Right atrium auricular region (tissue), 2 donors: ENCODE measurements around the gene UBR1. TPM values are rescaled to one million over a fixed set of nuclear protein-coding genes. Genes with fewer than 3 reads are reported as not detected.

Experiments used
- DNase-seq: peaks from one replicate; pipeline ENCODE4 v3.0.0-alpha.2; 2019; ENCODE audit warnings: low spot score
- H3K27ac ChIP-seq, 2 donors: fragments of 200-600 bp; sonication (generic); 1 replicate in 1 of 2; 2 replicates in 1 of 2; pipeline ENCODE4 v1.5.1; 2016 to 2019
- H3K27me3 ChIP-seq, 2 donors: fragments of 200-600 bp; sonication (generic); one replicate each; pipeline versions ENCODE4 v1.5.1 to v1.6.0; 2017 to 2019
- H3K36me3 ChIP-seq: fragments of 200-600 bp; sonication (generic); one replicate; pipeline ENCODE4 v1.5.1; 2016
- H3K4me1 ChIP-seq, 2 donors: fragments of 200-600 bp; sonication (generic); one replicate each; pipeline versions ENCODE4 v1.5.1 to v1.6.0; 2017 to 2019
- H3K4me3 ChIP-seq, 2 donors: fragments of 200-600 bp; sonication (generic); 1 replicate in 1 of 2; 2 replicates in 1 of 2; pipeline ENCODE4 v1.5.1; 2017 to 2019; ENCODE audit warnings: mild to moderate bottlenecking in 1 of 2, moderate library complexity in 1 of 2
- H3K9me3 ChIP-seq, 2 donors: fragments of 200-600 bp; sonication (generic); one replicate each; pipeline ENCODE4 v1.5.1; 2019
- total RNA-seq, 2 donors: library from RNA; depleted of rRNA; stranded (reverse); fragments of >200 nt; gene quantifications; one replicate each; pipeline ENCODE4 v1.1.0, GENCODE V29; 2016
- TF ChIP-seq, protein P1 (sequence below), 2 donors: fragments of 200-600 bp; sonication (generic); IDR thresholded peaks; one replicate each; pipeline ENCODE4 v1.5.1; 2019; ENCODE audit warnings: antibody characterized with exemption in 2 of 2

The UBR1 gene
- total RNA-seq, 2 donors from 2014 or later, result 20.0 to 21.0 TPM

DNA sequence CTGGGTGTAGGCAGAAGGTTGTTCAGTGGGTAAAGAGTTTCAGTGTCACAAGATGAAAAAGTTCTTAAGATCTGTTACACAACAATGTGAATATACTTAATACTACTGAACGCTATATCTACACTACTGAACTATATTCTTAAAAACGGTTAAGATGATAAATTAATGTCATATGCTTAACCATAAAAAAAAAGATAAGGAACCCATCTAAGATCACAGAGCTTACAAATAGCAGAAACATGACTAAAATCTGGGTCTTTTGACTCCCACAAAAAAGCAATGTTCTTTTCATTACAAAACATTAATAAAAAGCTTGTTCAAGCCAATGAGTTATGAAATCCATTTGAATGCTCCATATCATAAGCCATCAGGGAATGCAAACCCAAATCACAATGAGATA lies 34.4 kb downstream of the UBR1 start:
- H3K27ac ChIP-seq, result no peak overlapping the region
- H3K36me3 ChIP-seq, result peaks cover 47% of the 10 kb centered on the region
- H3K9me3 ChIP-seq, result no peaks in the 10 kb centered on the region
- no peak overlapping the region for H3K4me3 ChIP-seq
- H3K27me3 ChIP-seq, result no peaks in the 10 kb centered on the region
- H3K4me1 ChIP-seq, result no peaks in the 10 kb centered on the region
- DNase-seq, result no peak
- TF ChIP-seq, protein P1, sequence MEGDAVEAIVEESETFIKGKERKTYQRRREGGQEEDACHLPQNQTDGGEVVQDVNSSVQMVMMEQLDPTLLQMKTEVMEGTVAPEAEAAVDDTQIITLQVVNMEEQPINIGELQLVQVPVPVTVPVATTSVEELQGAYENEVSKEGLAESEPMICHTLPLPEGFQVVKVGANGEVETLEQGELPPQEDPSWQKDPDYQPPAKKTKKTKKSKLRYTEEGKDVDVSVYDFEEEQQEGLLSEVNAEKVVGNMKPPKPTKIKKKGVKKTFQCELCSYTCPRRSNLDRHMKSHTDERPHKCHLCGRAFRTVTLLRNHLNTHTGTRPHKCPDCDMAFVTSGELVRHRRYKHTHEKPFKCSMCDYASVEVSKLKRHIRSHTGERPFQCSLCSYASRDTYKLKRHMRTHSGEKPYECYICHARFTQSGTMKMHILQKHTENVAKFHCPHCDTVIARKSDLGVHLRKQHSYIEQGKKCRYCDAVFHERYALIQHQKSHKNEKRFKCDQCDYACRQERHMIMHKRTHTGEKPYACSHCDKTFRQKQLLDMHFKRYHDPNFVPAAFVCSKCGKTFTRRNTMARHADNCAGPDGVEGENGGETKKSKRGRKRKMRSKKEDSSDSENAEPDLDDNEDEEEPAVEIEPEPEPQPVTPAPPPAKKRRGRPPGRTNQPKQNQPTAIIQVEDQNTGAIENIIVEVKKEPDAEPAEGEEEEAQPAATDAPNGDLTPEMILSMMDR (IDR thresholded peaks at IDR 0.05), result no peak

DNA sequence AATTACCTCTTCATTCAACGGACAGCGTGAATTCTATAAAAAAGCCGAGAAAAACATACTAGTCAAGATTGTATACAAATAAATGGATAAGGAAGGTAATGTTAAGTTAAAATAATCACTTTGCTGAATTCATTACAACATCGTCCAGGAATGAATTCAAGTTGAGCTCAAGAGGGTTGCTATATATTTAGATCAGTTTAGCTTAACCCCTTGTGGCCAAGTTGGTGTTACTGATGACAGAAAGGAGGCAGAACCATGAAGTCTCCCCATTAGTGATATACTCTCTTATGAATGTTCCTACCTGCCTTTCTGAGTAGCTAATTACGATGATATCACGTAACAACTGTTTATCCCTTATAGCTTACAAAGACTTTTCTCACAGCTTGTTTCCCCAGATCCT lies 34.9 kb downstream of the UBR1 start:
- no peaks in the 10 kb centered on the region for H3K4me1 ChIP-seq
- H3K27me3 ChIP-seq, result no peaks in the 10 kb centered on the region
- TF ChIP-seq, protein P1 (IDR thresholded peaks at IDR 0.05), result no peak
- no peak overlapping the region for H3K27ac ChIP-seq
- H3K4me3 ChIP-seq, result no peak overlapping the region
- peaks cover 52% of the 10 kb centered on the region for H3K36me3 ChIP-seq
- DNase-seq, result no peak
- H3K9me3 ChIP-seq, result no peaks in the 10 kb centered on the region

DNA sequence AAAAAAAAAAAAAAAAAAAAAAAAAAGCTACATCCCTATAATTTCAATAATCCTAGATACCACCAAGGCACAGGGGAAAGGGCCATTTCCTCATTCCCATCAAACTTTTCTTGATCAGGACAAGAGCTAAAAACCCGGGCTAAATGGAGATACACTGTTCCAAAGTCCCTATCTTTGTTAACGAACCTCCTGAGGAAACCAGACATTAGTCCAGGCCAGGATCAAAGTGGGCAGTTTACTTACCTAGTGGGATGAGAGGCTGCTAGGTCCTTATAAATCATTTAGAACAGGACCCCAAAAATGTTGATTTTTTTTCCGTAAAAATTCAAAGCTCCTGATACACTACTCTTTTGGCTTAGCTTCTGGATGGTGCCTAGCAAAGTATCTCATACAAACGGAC lies 35.6 kb downstream of the UBR1 start:
- Histone ChIP-seq H3K27me3 (no peaks in the 10 kb centered on the region), H3K9me3 (no peaks in the 10 kb centered on the region), H3K4me3 (no peak overlapping the region), H3K36me3 (peaks cover 56% of the 10 kb centered on the region), H3K27ac (no peak overlapping the region), H3K4me1 (no peaks in the 10 kb centered on the region)
- TF ChIP-seq, protein P1 (IDR thresholded peaks at IDR 0.05), result no peak
- no peak for DNase-seq

DNA sequence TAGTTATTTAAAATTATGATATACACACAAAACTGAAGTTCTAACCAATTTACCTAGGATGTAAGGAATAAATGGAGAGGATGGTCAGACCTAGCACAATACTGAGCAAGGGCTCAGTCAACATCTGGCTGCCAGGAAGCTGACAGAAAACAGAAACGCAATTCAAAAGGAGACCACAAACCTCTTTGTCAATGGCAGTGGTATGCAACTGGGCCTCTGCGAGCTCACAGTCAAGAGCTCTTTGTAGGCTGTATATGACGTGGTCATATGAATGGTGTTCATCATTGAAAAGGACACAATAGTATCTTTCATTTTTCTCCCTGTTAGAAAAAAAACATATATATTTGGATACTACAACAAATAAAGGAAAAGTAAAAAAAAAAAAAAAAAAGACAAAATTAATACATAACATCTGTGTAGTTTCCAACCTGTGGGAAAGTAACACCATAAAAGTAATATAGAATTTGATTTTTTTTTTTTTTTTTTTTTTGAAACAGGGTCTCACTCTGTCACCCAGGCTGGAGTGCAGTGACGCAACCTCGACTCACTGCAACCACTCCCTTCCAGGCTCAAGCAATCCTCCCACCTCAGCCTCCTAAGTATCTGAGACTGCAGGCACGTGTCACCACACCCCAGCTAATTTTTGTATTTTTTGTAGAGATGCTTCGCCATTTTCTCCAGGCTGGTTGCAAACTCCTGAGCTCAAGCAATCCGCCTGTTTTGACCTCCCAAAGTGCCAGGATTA lies 37.9 kb downstream of the UBR1 start:
- Histone ChIP-seq H3K4me1 (no peaks in the 10 kb centered on the region), H3K27me3 (no peaks in the 10 kb centered on the region), H3K36me3 (peaks cover 36% of the 10 kb centered on the region), H3K9me3 (no peaks in the 10 kb centered on the region), H3K27ac (no peak overlapping the region), H3K4me3 (no peak overlapping the region)
- TF ChIP-seq, protein P1 (IDR thresholded peaks at IDR 0.05), result no peak
- no peak for DNase-seq

DNA sequence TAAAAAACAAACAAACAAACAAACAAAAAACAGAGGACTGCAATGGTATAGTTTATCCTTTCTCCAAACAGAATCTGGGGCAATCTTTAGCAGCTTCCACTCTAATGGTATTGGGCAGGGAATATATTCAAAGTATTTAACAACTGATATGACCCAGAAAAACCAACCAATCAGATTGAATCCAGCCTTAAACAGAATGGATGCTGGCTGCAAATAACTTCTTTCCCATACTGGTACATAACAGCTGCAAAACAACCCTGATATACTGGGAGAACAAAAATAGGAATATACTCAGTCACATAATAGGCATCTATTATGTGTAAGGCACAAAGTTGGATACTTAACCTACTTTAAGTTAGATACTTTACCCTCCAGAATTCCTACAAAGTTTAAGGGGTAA lies 49.1 kb downstream of the UBR1 start:
- H3K27ac ChIP-seq, result no peak overlapping the region
- TF ChIP-seq, protein P1 (IDR thresholded peaks at IDR 0.05), result no peak
- DNase-seq, result no peak
- no peaks in the 10 kb centered on the region for H3K4me1 ChIP-seq
- H3K36me3 ChIP-seq, result peaks cover 85% of the 10 kb centered on the region
- H3K4me3 ChIP-seq, result no peak overlapping the region
- H3K9me3 ChIP-seq, result no peaks in the 10 kb centered on the region
- H3K27me3 ChIP-seq, result no peaks in the 10 kb centered on the region

DNA sequence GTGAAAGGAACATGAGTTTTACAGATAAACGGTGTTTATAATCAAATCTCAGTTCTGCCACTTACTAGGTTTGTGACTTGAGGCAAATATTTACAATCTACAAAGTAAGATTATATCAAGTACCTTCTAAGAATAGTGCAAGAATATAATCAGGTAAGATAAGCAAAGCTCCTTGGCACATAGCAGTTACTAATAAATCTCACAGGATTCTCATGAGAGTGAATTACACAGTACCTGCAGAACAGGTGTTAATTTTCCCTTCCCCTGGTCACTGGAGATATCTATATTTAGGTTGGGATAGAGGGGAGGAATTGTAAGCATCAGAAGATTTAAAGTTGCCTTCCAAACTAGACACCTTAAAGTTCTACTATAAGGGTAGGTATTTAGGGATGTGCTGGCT lies 53.0 kb downstream of the UBR1 start:
- no peak for DNase-seq
- Histone ChIP-seq H3K4me1 (no peaks in the 10 kb centered on the region), H3K27me3 (no peaks in the 10 kb centered on the region), H3K4me3 (no peak overlapping the region), H3K27ac (no peak overlapping the region), H3K36me3 (peaks cover 73% of the 10 kb centered on the region), H3K9me3 (no peaks in the 10 kb centered on the region)
- TF ChIP-seq, protein P1 (IDR thresholded peaks at IDR 0.05), result no peak
